Tongue (tissue), 2 donors: ENCODE results near the gene FAM186B. TPM values are rescaled to one million over a fixed set of nuclear protein-coding genes. Genes with fewer than 3 reads are reported as not detected.

ENCODE experiments used
- DNase-seq: peaks from one replicate; pipeline ENCODE4 v3.0.0-alpha.2; 2015
- total RNA-seq: library from RNA; depleted of rRNA; stranded (reverse); fragments of >200 nt; gene quantifications from one replicate; pipeline ENCODE4 v1.2.3, GENCODE V29; 2014

Gene FAM186B
- total RNA-seq, 1 donor from 2014 or later = 0.82 TPM

GRCh38 chr12:49552014-49552413, 53.4 kb downstream of the FAM186B start:
- no peak for DNase-seq

- no peak for DNase-seq
Measured at GRCh38 chr12:49550693-49551252, 54.7 kb downstream of the FAM186B start.

- DNase-seq = no peak
Measured at GRCh38 chr12:49549735-49550692, 55.4 kb downstream of the FAM186B start.

GRCh38 chr12:49548822-49549648, 56.4 kb downstream of the FAM186B start:
- peak; percentile 61 for DNase-seq

- no peak for DNase-seq
Measured at GRCh38 chr12:49548481-49548821, 57.0 kb downstream of the FAM186B start.

GRCh38 chr12:49547090-49547690, 58.2 kb downstream of the FAM186B start:
- no peak for DNase-seq

- no peak for DNase-seq
Measured at GRCh38 chr12:49546481-49546880, 59.0 kb downstream of the FAM186B start.

GRCh38 chr12:49545815-49546214, 59.6 kb downstream of the FAM186B start:
- DNase-seq = no peak

- no peak for DNase-seq
Measured at GRCh38 chr12:49543914-49544815, 61.3 kb downstream of the FAM186B start.

- no peak for DNase-seq
Measured at GRCh38 chr12:49543221-49543913, 62.1 kb downstream of the FAM186B start.

GRCh38 chr12:49542592-49543160, 62.8 kb downstream of the FAM186B start:
- no peak for DNase-seq

- no peak for DNase-seq
Measured at GRCh38 chr12:49541911-49542505, 63.4 kb downstream of the FAM186B start.

GRCh38 chr12:49541140-49541861, 64.1 kb downstream of the FAM186B start:
- DNase-seq = no peak

GRCh38 chr12:49540229-49541139, 65.0 kb downstream of the FAM186B start:
- no peak for DNase-seq

- no peak for DNase-seq
Measured at GRCh38 chr12:49539406-49540228, 65.8 kb downstream of the FAM186B start.

- DNase-seq = peak; percentile 86
Measured at GRCh38 chr12:49538510-49539403, 66.7 kb downstream of the FAM186B start, which contains the start of gene KCNH3. Gene KCNH3, plus strand, starts transcription at chr12:49539030. Its CDS starts 387 bp downstream, at chr12:49539417.
